HCT116 (cell line): ENCODE data around the gene ERN1. TPM values are rescaled to one million over a fixed set of nuclear protein-coding genes. Genes with fewer than 3 reads are reported as not detected.

ENCODE experiments used
- ATAC-seq: fragments of 200-7000 bp; cut with Tn5 transposase; 2 replicates; pipeline ENCODE4 v1.9.1; 2020; ENCODE audit warnings: mild to moderate bottlenecking, moderate library complexity
- BruUV-seq: library from RNA; stranded (reverse); fragments of 400-500 nt; replicated peaks from 2 replicates; lab custom pipeline; 2021; lab: Mats Ljungman, UMichigan
- CTCF ChIA-PET: fragments of 300-600 bp; sonication (Branson Sonifier 250); formaldehyde crosslinking; loops from one replicate; lab custom pipeline; 2021; ENCODE audit warnings: antibody characterized with exemption; lab: Charles Lee
- POLR2A ChIA-PET: fragments of 300-600, 350-600 bp; sonication (Branson Sonifier 250); formaldehyde crosslinking; loops from one replicate; lab custom pipeline; 2021; ENCODE audit warnings: antibody characterized with exemption; lab: Charles Lee
- RAD21 ChIA-PET, 2 experiments: fragments of 300-600 bp; sonication (Branson Sonifier 250); formaldehyde crosslinking; loops; one replicate each; lab custom pipeline; 2023; ENCODE audit warnings: low total read pairs in 2 of 2; ENCODE audit not compliant: uncharacterized antibody in 2 of 2, unreplicated experiment in 2 of 2, low non-redundant PET in 1 of 2; lab: Charles Lee
- DNase-seq: peaks from one replicate; pipeline ENCODE4 v3.0.0-alpha.2; 2010; ENCODE audit warnings: low read depth, low spot score
- H2AFZ ChIP-seq: fragments of 200-600 bp; shearing (Covaris generic), sonication (generic); 2 replicates; pipeline ENCODE4 v1.6.1; 2017; ENCODE audit warnings: low read depth, mixed run types, mixed read lengths, antibody characterized with exemption, low read length; ENCODE audit not compliant: poor library complexity, severe bottlenecking
- H3K27ac ChIP-seq: 2 replicates; pipeline ENCODE4 v1.5.1; 2012; ENCODE audit warnings: low read depth, low read length
- H3K27me3 ChIP-seq: fragments of 200-600 bp; sonication (generic); 2 replicates; pipeline ENCODE4 v1.6.1; 2016; ENCODE audit warnings: mixed run types, low read length, mixed read lengths; ENCODE audit not compliant: insufficient read depth
- H3K36me3 ChIP-seq, 2 experiments: fragments of 200-500 bp in 1 of 2; fragments of 200-600 bp in 1 of 2; sonication (Bioruptor generic) in 1 of 2; sonication (generic) in 1 of 2; 2 replicates each; pipeline versions ENCODE4 v1.5.1 to v1.6.1; 2014 to 2016; ENCODE audit warnings: low read length in 2 of 2, inconsistent platforms in 1 of 2, mixed read lengths in 1 of 2, mixed run types in 1 of 2; ENCODE audit not compliant: insufficient read depth in 2 of 2, control insufficient read depth in 1 of 2
- H3K4me1 ChIP-seq, 2 experiments: fragments of 200-600 bp in 1 of 2; sonication (generic) in 1 of 2; 2 replicates each; pipeline versions ENCODE4 v1.5.1 to v1.6.1; 2012 to 2017; ENCODE audit warnings: low read length in 2 of 2, inconsistent platforms in 1 of 2, mild to moderate bottlenecking in 1 of 2, mixed read lengths in 1 of 2, mixed run types in 1 of 2, moderate library complexity in 1 of 2; ENCODE audit not compliant: insufficient read depth in 2 of 2, control insufficient read depth in 1 of 2
- H3K4me2 ChIP-seq: fragments of 200-600 bp; sonication (generic); 2 replicates; pipeline ENCODE4 v1.6.1; 2017; ENCODE audit warnings: mixed run types, low read length, mixed read lengths
- H3K4me3 ChIP-seq, 2 experiments: fragments of 200-600 bp in 1 of 2; sonication (generic) in 1 of 2; replicated peaks in 1 of 2; 2 replicates each; pipeline ENCODE4 v1.5.1; 2011 to 2016; ENCODE audit warnings: low read length in 2 of 2, control low read depth in 1 of 2, low read depth in 1 of 2, mild to moderate bottlenecking in 1 of 2, mixed read lengths in 1 of 2, mixed run types in 1 of 2
- H3K79me2 ChIP-seq: fragments of 200-600 bp; sonication (generic); 2 replicates; pipeline ENCODE4 v1.6.1; 2017; ENCODE audit warnings: mild to moderate bottlenecking, mixed run types, low read length, moderate library complexity, mixed read lengths; ENCODE audit not compliant: insufficient read depth
- H3K9ac ChIP-seq: fragments of 200-600 bp; sonication (generic); 2 replicates; pipeline ENCODE4 v1.6.1; 2016; ENCODE audit warnings: low read length, mixed read lengths
- H3K9me2 ChIP-seq: fragments of 200-600 bp; sonication (generic), shearing (Covaris generic); 2 replicates; pipeline ENCODE4 v1.6.1; 2017; ENCODE audit warnings: mixed run types, mild to moderate bottlenecking, moderate library complexity; ENCODE audit not compliant: insufficient read depth
- H3K9me3 ChIP-seq, 2 experiments: fragments of 200-500 bp in 1 of 2; fragments of 200-600 bp in 1 of 2; sonication (Bioruptor generic) in 1 of 2; sonication (generic) in 1 of 2; 2 replicates each; pipeline ENCODE4 v1.6.1; 2014 to 2017; ENCODE audit warnings: low read length in 2 of 2, mixed read lengths in 2 of 2, inconsistent platforms in 1 of 2, low read depth in 1 of 2, mild to moderate bottlenecking in 1 of 2, mixed run types in 1 of 2, moderate library complexity in 1 of 2; ENCODE audit not compliant: control insufficient read depth in 1 of 2, insufficient read depth in 1 of 2
- H4K20me1 ChIP-seq: fragments of 200-600 bp; sonication (generic), shearing (Covaris generic); 2 replicates; pipeline ENCODE4 v1.6.1; 2017; ENCODE audit warnings: mixed run types, mild to moderate bottlenecking, moderate library complexity; ENCODE audit not compliant: insufficient read depth
- CBX3 ChIP-seq: IDR thresholded peaks from 2 replicates; pipeline ENCODE4 v1.6.1; 2012; ENCODE audit warnings: low read depth
- CEBPB ChIP-seq: IDR thresholded peaks from 2 replicates; pipeline ENCODE4 v1.6.1; 2012; ENCODE audit warnings: low read depth
- EZH2 ChIP-seq: fragments of 200-600 bp; sonication (generic); IDR thresholded peaks from 2 replicates; pipeline ENCODE4 v1.6.1; 2017; ENCODE audit warnings: antibody characterized with exemption, mixed run types
- MAX ChIP-seq: IDR thresholded peaks from 2 replicates; pipeline ENCODE4 v1.6.1; 2012
- POLR2A ChIP-seq: IDR thresholded peaks from 2 replicates; pipeline ENCODE4 v1.7.0; 2011; ENCODE audit warnings: borderline replicate concordance; ENCODE audit not compliant: insufficient read depth, insufficient read length; ENCODE audit errors: extremely low read depth
- RAD21 ChIP-seq: IDR thresholded peaks from 2 replicates; pipeline ENCODE4 v1.6.1; 2012; ENCODE audit warnings: low read depth, mild to moderate bottlenecking
- REST ChIP-seq: IDR thresholded peaks from 2 replicates; pipeline ENCODE4 v1.6.1; 2012; ENCODE audit warnings: low read depth
- SIN3A ChIP-seq: IDR thresholded peaks from 2 replicates; pipeline ENCODE4 v1.6.1; 2012; ENCODE audit warnings: low read depth
- SRF ChIP-seq: IDR thresholded peaks from 2 replicates; pipeline ENCODE4 v1.6.1; 2012; ENCODE audit warnings: low read depth
- TCF7L2 ChIP-seq: IDR thresholded peaks from 2 replicates; pipeline ENCODE4 v1.7.0; 2011; ENCODE audit warnings: borderline replicate concordance, inconsistent platforms; ENCODE audit not compliant: insufficient read depth, insufficient read length; ENCODE audit errors: extremely low read depth
- YY1 ChIP-seq: IDR thresholded peaks from 2 replicates; pipeline ENCODE4 v1.6.1; 2011; ENCODE audit warnings: low read length, low read depth, moderate library complexity, mild to moderate bottlenecking; ENCODE audit not compliant: insufficient replicate concordance; ENCODE audit errors: extremely low read depth
- ZFX ChIP-seq: fragments of 450-650 bp; IDR thresholded peaks from 2 replicates; pipeline ENCODE4 v1.6.1; 2017
- ZNF274 ChIP-seq: fragments of 200-500 bp; sonication (Bioruptor generic); IDR thresholded peaks from 2 replicates; pipeline ENCODE4 v1.6.1; 2014; ENCODE audit warnings: mild to moderate bottlenecking, low read depth, low read length, inconsistent platforms
- intact Hi-C: fragments of 100-400 bp; cut with micrococcal nuclease; formaldehyde crosslinking; loops from 2 replicates; pipeline ENCODE4 v1.10.0; 2022
- total RNA-seq: library from RNA; stranded (reverse); gene quantifications from one replicate; pipeline ENCODE4 v1.2.1, GENCODE V29; 2021; ENCODE audit not compliant: unreplicated experiment

ERN1 gene
- total RNA-seq, 1 experiment from 2014 or later, result 28.2 TPM

GRCh38 chr17:64009571-64010402, 120.2 kb downstream of the ERN1 start:
- peak; percentile 38; the same call in 1 of the 2 replicates for TF ChIP-seq CBX3
- TF ChIP-seq POLR2A, result no peak
- TF ChIP-seq TCF7L2, result no peak
- no peak for TF ChIP-seq ZFX
- H3K36me3 ChIP-seq, result no peaks in the 10 kb centered on the region
- no peak overlapping the region for H3K9ac ChIP-seq
- no peak overlapping the region for H3K4me3 ChIP-seq
- no peak overlapping the region for H2AFZ ChIP-seq
- CTCF ChIA-PET, result interaction anchor here (1.3 to 1.4 kb wide), 2 partner anchors 16 to 124 kb away, joined by 3 to 6 read pairs; no protein-coding TSS in a partner anchor
- no TSS peak for BruUV-seq
- peaks cover 14 to 41% of the 10 kb centered on the region in 2 experiments for H3K4me1 ChIP-seq
- RAD21 ChIA-PET, result no interaction called here
- H3K4me2 ChIP-seq, result no peak overlapping the region; the same call in 1 of the 2 replicates
- DNase-seq, result no peak
- no peaks in the 10 kb centered on the region for H3K9me2 ChIP-seq
- H3K79me2 ChIP-seq, result no peaks in the 10 kb centered on the region
- intact Hi-C loops, result loop anchor here (10.0 kb wide), 1 partner anchor 615 kb away; no protein-coding TSS in a partner anchor
- no peaks in the 10 kb centered on the region for H3K9me3 ChIP-seq
- H3K27me3 ChIP-seq, result no peaks in the 10 kb centered on the region
- ATAC-seq, result no peak
- POLR2A ChIA-PET, result no interaction called here
- H4K20me1 ChIP-seq, result no peaks in the 10 kb centered on the region
- no peak overlapping the region for H3K27ac ChIP-seq

- ChIA-PET CTCF (interaction anchor here (1.3 kb wide), 1 partner anchor 17 kb away, joined by 6 read pairs; no protein-coding TSS in a partner anchor), RAD21 (no interaction called here), POLR2A (no interaction called here)
- H3K27ac ChIP-seq, result no peak overlapping the region
- no peaks in the 10 kb centered on the region for H3K36me3 ChIP-seq
- no peak overlapping the region for H3K4me2 ChIP-seq
- intact Hi-C loops, result no loop called here
- H3K27me3 ChIP-seq, result no peaks in the 10 kb centered on the region
- no peak for DNase-seq
- H3K9me2 ChIP-seq, result no peaks in the 10 kb centered on the region
- no peak for ATAC-seq
- no peak overlapping the region for H3K4me3 ChIP-seq
- TF ChIP-seq ZNF274, result no peak
- no peak for TF ChIP-seq SRF
- no peak for TF ChIP-seq SIN3A
- no peak for TF ChIP-seq CEBPB
- no peak for TF ChIP-seq YY1
- TF ChIP-seq EZH2, result no peak
- no peak for TF ChIP-seq ZFX
- TF ChIP-seq MAX, result no peak
- no peak for TF ChIP-seq REST
- TF ChIP-seq POLR2A, result no peak
- TF ChIP-seq RAD21, result no peak
- no peak for TF ChIP-seq TCF7L2
- H3K9me3 ChIP-seq, result no peaks in the 10 kb centered on the region
- H2AFZ ChIP-seq, result no peak overlapping the region
- no peaks in the 10 kb centered on the region for H3K79me2 ChIP-seq
- no TSS peak for BruUV-seq
- H3K9ac ChIP-seq, result no peak overlapping the region
- peaks cover 14 to 41% of the 10 kb centered on the region in 2 experiments for H3K4me1 ChIP-seq
- no peaks in the 10 kb centered on the region for H4K20me1 ChIP-seq
Observed at GRCh38 chr17:64008830-64009229, 121.1 kb downstream of the ERN1 start.
